ENCODE data around the gene FAM171A1. TPM values are rescaled to one million over a fixed set of nuclear protein-coding genes. Genes with fewer than 3 reads are reported as not detected.
"Not testable (repeated sequence)": the region's sequence is repeated elsewhere in the genome, so short reads cannot be mapped to it uniquely, and the experiment has no call there.

FAM171A1 gene
- total RNA-seq, 1 donor from 2014 or later, result 27.7 TPM

- intact Hi-C loops (cut with DNase I), result no loop called here
- TF ChIP-seq CTCF (IDR thresholded peaks at IDR 0.05), result no peak
- Histone ChIP-seq H3K4me1 (no peaks in the 10 kb centered on the region), H3K9me3 (no peaks in the 10 kb centered on the region), H3K27ac (no peak overlapping the region), H3K4me3 (no peak overlapping the region), H3K36me3 (no peaks in the 10 kb centered on the region), H3K27me3 (no peaks in the 10 kb centered on the region)
- no peak for DNase-seq (ENCODE audit: low spot score in 2 of 2)
Measured at GRCh38 chr10:15408557-15408956, 37.5 kb upstream of the FAM171A1 start.

- H3K36me3 ChIP-seq, result no peaks in the 10 kb centered on the region
- intact Hi-C loops (cut with DNase I), result no loop called here
- no peak overlapping the region for H3K27ac ChIP-seq
- no peak for DNase-seq (ENCODE audit: low spot score in 2 of 2)
- no peaks in the 10 kb centered on the region for H3K4me1 ChIP-seq
- no peak for TF ChIP-seq CTCF (IDR thresholded peaks at IDR 0.05)
- no peak overlapping the region for H3K4me3 ChIP-seq
- no peaks in the 10 kb centered on the region for H3K9me3 ChIP-seq
- H3K27me3 ChIP-seq, result no peaks in the 10 kb centered on the region
Measured at GRCh38 chr10:15405319-15405718, 34.2 kb upstream of the FAM171A1 start.

- H3K27me3 ChIP-seq, result no peaks in the 10 kb centered on the region
- H3K36me3 ChIP-seq, result no peaks in the 10 kb centered on the region
- no peaks in the 10 kb centered on the region for H3K9me3 ChIP-seq
- H3K27ac ChIP-seq, result no peak overlapping the region
- no peak overlapping the region for H3K4me3 ChIP-seq
- DNase-seq (ENCODE audit: low spot score in 2 of 2), result no peak
- H3K4me1 ChIP-seq, result no peaks in the 10 kb centered on the region
- no peak for TF ChIP-seq CTCF (IDR thresholded peaks at IDR 0.05)
- intact Hi-C loops (cut with DNase I), result no loop called here
Measured at GRCh38 chr10:15401382-15401781, 30.3 kb upstream of the FAM171A1 start.

GRCh38 chr10:15400461-15400860 lies 29.4 kb upstream of the FAM171A1 start:
- intact Hi-C loops (cut with DNase I); H3K27ac ChIP-seq; H3K9me3 ChIP-seq; H3K4me1 ChIP-seq; DNase-seq (ENCODE audit: low spot score in 2 of 2); H3K4me3 ChIP-seq; H3K36me3 ChIP-seq; H3K27me3 ChIP-seq: not testable (repeated sequence)

GRCh38 chr10:15399060-15399661 lies 28.1 kb upstream of the FAM171A1 start:
- no peak for TF ChIP-seq CTCF (IDR thresholded peaks at IDR 0.05)
- intact Hi-C loops (cut with DNase I), result no loop called here

GRCh38 chr10:15395935-15396334 lies 24.8 kb upstream of the FAM171A1 start:
- H3K27ac ChIP-seq, result no peak overlapping the region
- TF ChIP-seq CTCF (IDR thresholded peaks at IDR 0.05), result no peak
- intact Hi-C loops (cut with DNase I), result no loop called here

More at GRCh38 chr10:15399060-15399661, 28.1 kb upstream of the FAM171A1 start:
- no peak overlapping the region for H3K27ac ChIP-seq
- no peaks in the 10 kb centered on the region for H3K27me3 ChIP-seq
- no peaks in the 10 kb centered on the region for H3K4me1 ChIP-seq
- H3K36me3 ChIP-seq, result no peaks in the 10 kb centered on the region
- H3K9me3 ChIP-seq, result no peaks in the 10 kb centered on the region
- no peak overlapping the region for H3K4me3 ChIP-seq
- no peak for DNase-seq (ENCODE audit: low spot score in 2 of 2)

More at GRCh38 chr10:15395935-15396334, 24.8 kb upstream of the FAM171A1 start:
- Histone ChIP-seq H3K9me3 (no peaks in the 10 kb centered on the region), H3K36me3 (no peaks in the 10 kb centered on the region), H3K27me3 (no peaks in the 10 kb centered on the region), H3K4me3 (no peak overlapping the region), H3K4me1 (no peaks in the 10 kb centered on the region)
- DNase-seq (ENCODE audit: low spot score in 2 of 2), result no peak

All from ascending aorta (tissue), 2 donors.